Psoas muscle (tissue), 8 donors: ENCODE measurements around the gene TMEM143. TPM values are rescaled to one million over a fixed set of nuclear protein-coding genes. Genes with fewer than 3 reads are reported as not detected.
A peak's percentile ranks its signal among the peaks of the same experiment; 100 is the strongest.

Experiments used
- ATAC-seq, 4 donors: fragments of 200-7000 bp; cut with Tn5 transposase; one replicate each; pipeline ENCODE4 v1.9.1; 2020; ENCODE audit warnings: moderate library complexity in 3 of 4, mild to moderate bottlenecking in 2 of 4
- DNase-seq, 2 donors: peaks; one replicate each; pipeline ENCODE4 v3.0.0-alpha.2; 2020
- H3K27ac ChIP-seq: fragments of 200-600 bp; one replicate; pipeline ENCODE4 v1.8.0; 2022
- H3K27me3 ChIP-seq, 3 donors: fragments of 200-600 bp in 1 of 3; one replicate each; pipeline versions ENCODE4 v1.6.1 to v1.8.0; 2013 to 2022; ENCODE audit warnings: low read length in 2 of 3, mild to moderate bottlenecking in 2 of 3, moderate library complexity in 1 of 3; ENCODE audit not compliant: insufficient read depth in 3 of 3
- H3K36me3 ChIP-seq, 2 donors: fragments of 200-600 bp in 1 of 2; one replicate each; pipeline versions ENCODE4 v1.6.1 to v1.8.0; 2013 to 2022; ENCODE audit warnings: low read depth in 1 of 2, mild to moderate bottlenecking in 1 of 2, moderate library complexity in 1 of 2; ENCODE audit not compliant: insufficient read depth in 1 of 2
- H3K4me1 ChIP-seq: fragments of 200-600 bp; one replicate; pipeline ENCODE4 v1.8.0; 2022
- H3K4me3 ChIP-seq: fragments of 200-600 bp; one replicate; pipeline ENCODE4 v1.8.0; 2022; ENCODE audit warnings: mild to moderate bottlenecking
- H3K9me3 ChIP-seq: fragments of 200-600 bp; one replicate; pipeline ENCODE4 v1.8.0; 2022
- CTCF ChIP-seq: fragments of 200-600 bp; IDR thresholded peaks from one replicate; pipeline ENCODE4 v1.8.0; 2022; ENCODE audit warnings: antibody characterized with exemption
- WGBS, 3 donors: extraction: QIAGEN DNeasy Blood & Tissue Kit; methylation state at CpG; one replicate each; pipeline versions ENCODE4 v1.1.6 to v1.1.7; 2013; 5-methylcytosine and 5-hydroxymethylcytosine counted together
- intact Hi-C, 2 donors: fragments of 100-400 bp; cut with DNase I; formaldehyde crosslinking; loops; one replicate each; pipeline versions ENCODE4 v1.11.0 to v1.14.2; 2022
- polyA plus RNA-seq, 3 donors: library from polyadenylated mRNA; stranded (reverse); fragments of 200-250 nt; gene quantifications; one replicate each; pipeline ENCODE4 v1.2.3, GENCODE V29; 2013
- total RNA-seq, 4 donors: library from RNA; stranded (reverse); fragmentation: NEBNext Ultra II Directional in 2 of 4; extraction: Animal tissue kit (Norgen Biotek cat#: 25700) in 2 of 4; gene quantifications; one replicate each; pipeline versions ENCODE4 v1.2.1 to v1.2.4, GENCODE V29; 2021 to 2023
- donor health status: healthy with polysubstance abuse.
- donor health status: DM: no; HTN: no; CAD: no; lungs with moderate emphysema.
- donor health status: Bipolar disorder and iron deficiency.
- donor health status: healthy.
- donor health status: DM: yes; HTN: yes; CAD: no.
- donor health status: DM: no; HTN: no; CAD: no.
- donor health status: DM: no; HTN: no; CAD: no.
- donor health status: DM: yes; HTN: yes; CAD: no.

Gene TMEM143
- total and polyA plus RNA-seq, 7 donors: 17.1 to 65.1 (median 52.0) TPM

DNA sequence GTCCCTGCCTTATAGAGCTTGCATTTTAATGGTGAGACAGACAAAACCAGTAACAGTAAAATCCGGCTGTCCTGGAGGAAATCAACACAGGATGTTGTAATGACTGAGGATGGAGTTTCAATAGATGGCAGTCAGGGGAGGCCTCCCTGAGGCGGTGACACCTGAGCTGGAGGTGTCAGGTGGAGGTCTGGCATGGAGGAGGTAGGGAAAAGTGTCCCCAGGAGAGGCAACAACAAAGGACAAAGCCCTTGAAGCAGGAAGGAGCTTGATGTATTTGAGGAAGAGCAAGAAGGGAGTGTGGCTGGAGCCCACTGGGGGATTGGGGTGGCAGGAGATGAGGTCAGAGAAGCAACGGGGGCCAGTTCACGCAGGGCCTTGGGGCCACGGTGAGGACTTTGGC lies 37.5 kb upstream of the TMEM143 start:
- intact Hi-C loops: no loop called here

DNA sequence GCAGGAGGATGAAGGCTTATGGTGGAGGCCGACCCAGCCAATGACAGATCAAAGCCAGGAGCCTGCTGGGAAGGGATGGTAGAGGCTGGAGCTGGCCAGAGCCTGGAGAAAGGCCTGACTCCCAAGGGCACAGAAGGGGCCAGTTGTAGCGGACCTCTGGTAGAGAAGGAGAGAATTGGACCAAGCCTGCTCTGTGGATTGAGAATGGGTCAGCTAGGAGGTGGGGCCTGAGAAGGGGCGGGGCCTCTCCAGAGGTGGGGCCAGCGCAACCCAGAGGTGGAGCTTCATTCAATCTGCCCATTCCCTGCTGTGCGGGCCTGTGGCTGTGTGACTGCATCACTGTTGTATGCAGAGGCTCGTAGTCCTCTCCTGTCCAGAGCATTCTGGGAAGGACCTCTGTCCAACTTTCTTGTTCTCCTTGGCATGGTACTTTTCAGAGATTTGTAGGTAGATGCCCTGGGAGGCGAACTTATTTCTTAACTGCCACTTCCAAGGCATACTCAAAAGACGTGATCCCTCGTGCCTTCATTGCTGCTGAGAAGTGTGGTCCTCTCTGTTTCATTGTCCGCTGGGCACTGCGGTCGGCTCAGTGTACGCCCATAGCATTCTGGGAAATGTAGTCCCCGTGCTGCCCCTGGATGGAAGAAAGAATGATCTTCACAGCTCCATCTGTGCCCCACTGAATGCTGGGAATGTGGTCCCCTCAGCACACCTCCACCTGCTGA lies 36.4 kb upstream of the TMEM143 start:
- no peak for TF ChIP-seq CTCF
- H3K27ac ChIP-seq: no peak overlapping the region
- peak; percentile 48 to 72 (median 66) for ATAC-seq
- H3K9me3 ChIP-seq: no peaks in the 10 kb centered on the region
- H3K36me3 ChIP-seq: no peaks in the 10 kb centered on the region
- 33 to 42% (median 36%) methylated on average over 14 of the region's 14 CpGs for WGBS, 3 donors
- intact Hi-C loops: no loop called here
- peak; percentile 52 to 76 for DNase-seq
- H3K4me3 ChIP-seq: peak overlapping the region; percentile 24
- H3K4me1 ChIP-seq: no peaks in the 10 kb centered on the region
- peaks cover 0 to 31% (median 28%) of the 10 kb centered on the region in 3 donors for H3K27me3 ChIP-seq

More for the DNA sequence above, 37.5 kb upstream of the TMEM143 start:
- 59 to 64% (median 64%) methylated on average over 5 of the region's 5 CpGs for WGBS, 3 donors
- no peak for DNase-seq
- Histone ChIP-seq H3K4me3 (no peak overlapping the region), H3K27ac (no peak overlapping the region), H3K36me3 (no peaks in the 10 kb centered on the region), H3K4me1 (no peaks in the 10 kb centered on the region), H3K27me3 (peaks cover 0 to 27% (median 17%) of the 10 kb centered on the region in 3 donors), H3K9me3 (no peaks in the 10 kb centered on the region)
- TF ChIP-seq CTCF: no peak
- ATAC-seq: no peak

DNA sequence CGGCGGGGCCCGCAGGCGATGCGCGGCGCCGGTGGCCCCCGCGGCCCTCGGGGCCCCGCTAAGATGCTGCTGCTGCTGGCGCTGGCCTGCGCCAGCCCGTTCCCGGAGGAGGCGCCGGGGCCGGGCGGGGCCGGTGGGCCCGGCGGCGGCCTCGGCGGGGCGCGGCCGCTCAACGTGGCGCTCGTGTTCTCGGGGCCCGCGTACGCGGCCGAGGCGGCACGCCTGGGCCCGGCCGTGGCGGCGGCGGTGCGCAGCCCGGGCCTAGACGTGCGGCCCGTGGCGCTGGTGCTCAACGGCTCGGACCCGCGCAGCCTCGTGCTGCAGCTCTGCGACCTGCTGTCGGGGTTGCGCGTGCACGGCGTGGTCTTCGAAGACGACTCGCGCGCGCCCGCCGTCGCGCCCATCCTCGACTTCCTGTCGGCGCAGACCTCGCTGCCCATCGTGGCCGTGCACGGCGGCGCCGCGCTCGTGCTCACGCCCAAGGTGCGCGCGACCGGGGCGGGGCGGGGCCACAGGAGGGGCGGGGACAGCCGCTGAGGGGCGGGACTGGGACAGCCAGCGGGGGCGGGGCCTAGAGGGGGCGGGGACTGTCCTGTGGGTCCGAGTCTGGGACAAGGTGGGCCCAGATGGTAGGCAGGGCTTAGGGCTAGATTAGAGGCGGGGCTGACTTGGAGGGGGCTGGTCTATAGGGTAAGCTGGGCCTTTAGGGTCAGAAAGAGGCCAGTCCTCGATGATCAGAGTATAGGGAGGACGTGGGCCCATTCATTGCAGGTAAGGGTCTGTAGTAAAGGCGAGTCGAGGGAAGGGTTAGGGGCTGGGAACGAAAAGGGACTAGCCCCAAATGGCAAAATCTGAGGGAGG lies 34.9 kb upstream of the TMEM143 start:
- no peak for TF ChIP-seq CTCF
- Histone ChIP-seq H3K27me3 (peaks cover 0 to 43% (median 35%) of the 10 kb centered on the region in 3 donors), H3K4me1 (no peaks in the 10 kb centered on the region), H3K27ac (no peak overlapping the region), H3K36me3 (no peaks in the 10 kb centered on the region), H3K9me3 (no peaks in the 10 kb centered on the region), H3K4me3 (peak overlapping the region; percentile 52)
- DNase-seq: peak; percentile 83 to 85
- peak; percentile 47 to 71 (median 64) for ATAC-seq
- intact Hi-C loops: no loop called here
- WGBS, 3 donors: 6 to 10% (median 8%) methylated on average over 51 to 104 of the region's 104 CpGs

DNA sequence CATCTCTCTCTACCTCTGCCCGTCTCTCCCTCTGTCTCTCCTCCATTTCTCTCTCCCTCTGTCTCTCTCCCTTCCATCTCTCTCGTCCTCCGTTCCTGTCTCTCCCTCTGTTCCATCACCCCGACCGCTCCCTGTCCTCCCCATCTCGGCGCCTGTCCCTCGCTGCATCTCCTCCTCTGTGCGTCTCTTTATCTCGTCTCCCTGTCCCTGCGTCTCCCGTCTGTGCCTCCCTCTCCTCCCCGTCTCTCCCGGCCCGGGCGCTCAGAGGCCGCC lies 34.3 kb upstream of the TMEM143 start:
- peaks cover 0 to 49% (median 38%) of the 10 kb centered on the region in 3 donors for H3K27me3 ChIP-seq
- H3K4me3 ChIP-seq: peak overlapping the region; percentile 42
- no peaks in the 10 kb centered on the region for H3K36me3 ChIP-seq
- no peaks in the 10 kb centered on the region for H3K9me3 ChIP-seq
- H3K27ac ChIP-seq: no peak overlapping the region
- 3 to 6% (median 5%) methylated on average over 15 to 17 of the region's 17 CpGs for WGBS, 3 donors
- intact Hi-C loops: no loop called here
- DNase-seq: no peak
- TF ChIP-seq CTCF: no peak
- no peaks in the 10 kb centered on the region for H3K4me1 ChIP-seq
- no peak for ATAC-seq
